PFSK-1 (cell line): ENCODE results near the gene CDK12.

Experiments
- FOXP2 ChIP-seq: optimal IDR thresholded peaks from 2 replicates; pipeline ENCODE3; 2011; ENCODE audit warnings: borderline replicate concordance, control low read depth, inconsistent platforms; ENCODE audit not compliant: insufficient read depth; ENCODE audit errors: extremely low read length, extremely low read depth
- POLR2AphosphoS5 ChIP-seq: IDR thresholded peaks from 2 replicates; pipeline ENCODE4 v1.6.1; 2012; ENCODE audit warnings: low read depth, mild to moderate bottlenecking, control low read depth, low read length, moderate library complexity
- SIN3A ChIP-seq: IDR thresholded peaks from 2 replicates; pipeline ENCODE4 v1.6.1; 2012; ENCODE audit warnings: mild to moderate bottlenecking, low read length, moderate library complexity, borderline replicate concordance; ENCODE audit not compliant: insufficient read depth
- TAF1 ChIP-seq: IDR thresholded peaks from 2 replicates; pipeline ENCODE4 v1.6.1; 2012; ENCODE audit warnings: low read length, control low read depth, borderline replicate concordance; ENCODE audit not compliant: insufficient read depth
- TF ChIP-seq, protein P1 (sequence below), 2 experiments: IDR thresholded peaks; 2 replicates each; pipeline versions ENCODE4 v1.6.1 to v1.8.0; 2011 to 2012; ENCODE audit warnings: low read depth in 2 of 2, low read length in 2 of 2, control low read depth in 1 of 2, inconsistent platforms in 1 of 2, mild to moderate bottlenecking in 1 of 2, moderate library complexity in 1 of 2; ENCODE audit not compliant: insufficient read depth in 1 of 2

The CDK12 gene

DNA sequence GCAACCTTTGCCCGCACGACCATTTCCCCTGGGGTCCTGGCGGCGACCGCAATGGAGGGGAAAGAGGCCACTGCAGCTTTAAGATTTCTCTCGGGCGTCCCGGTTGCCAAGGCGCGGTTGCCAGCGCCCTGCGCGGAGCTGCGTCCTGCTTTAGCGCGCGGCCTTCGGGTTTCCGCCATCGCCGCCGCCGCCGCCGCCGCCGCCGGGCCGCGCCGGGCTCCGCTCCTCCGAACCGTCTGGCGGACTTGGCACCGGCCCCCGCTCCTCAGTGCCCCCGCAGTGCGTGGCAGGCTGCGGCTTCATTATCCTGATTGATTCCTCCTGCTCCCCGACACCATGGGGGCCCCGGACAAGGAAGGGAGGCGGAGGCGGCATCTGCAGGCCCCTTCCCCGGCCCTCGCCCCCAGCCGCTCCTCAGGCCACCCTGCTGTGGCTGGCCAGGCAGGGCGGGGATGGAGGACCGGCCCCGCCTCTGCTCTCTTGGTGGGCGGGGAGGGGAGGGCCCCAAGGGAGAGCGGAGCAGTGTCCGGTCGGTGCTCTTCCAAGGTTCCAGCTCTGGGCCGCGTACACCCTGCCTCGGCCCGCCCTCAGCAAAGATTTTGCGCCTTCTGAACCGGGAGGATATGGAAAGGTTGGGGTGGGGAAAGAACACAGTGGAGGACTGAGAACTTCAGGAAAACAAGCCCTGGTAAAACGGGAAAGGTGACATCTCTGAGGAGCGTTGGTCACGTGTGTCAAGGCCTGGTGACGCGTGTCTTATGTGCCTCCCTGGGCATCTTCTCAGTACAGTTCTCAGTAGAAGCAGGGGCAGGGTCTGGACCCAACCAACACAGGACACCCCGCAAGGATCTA is 112.4 kb downstream of the CDK12 start:
- TF ChIP-seq FOXP2 (peak; percentile 37), POLR2AphosphoS5 (no peak)

- TF ChIP-seq FOXP2 (no peak), POLR2AphosphoS5 (no peak), TAF1 (no peak), SIN3A (no peak)
- TF ChIP-seq, protein P1, sequence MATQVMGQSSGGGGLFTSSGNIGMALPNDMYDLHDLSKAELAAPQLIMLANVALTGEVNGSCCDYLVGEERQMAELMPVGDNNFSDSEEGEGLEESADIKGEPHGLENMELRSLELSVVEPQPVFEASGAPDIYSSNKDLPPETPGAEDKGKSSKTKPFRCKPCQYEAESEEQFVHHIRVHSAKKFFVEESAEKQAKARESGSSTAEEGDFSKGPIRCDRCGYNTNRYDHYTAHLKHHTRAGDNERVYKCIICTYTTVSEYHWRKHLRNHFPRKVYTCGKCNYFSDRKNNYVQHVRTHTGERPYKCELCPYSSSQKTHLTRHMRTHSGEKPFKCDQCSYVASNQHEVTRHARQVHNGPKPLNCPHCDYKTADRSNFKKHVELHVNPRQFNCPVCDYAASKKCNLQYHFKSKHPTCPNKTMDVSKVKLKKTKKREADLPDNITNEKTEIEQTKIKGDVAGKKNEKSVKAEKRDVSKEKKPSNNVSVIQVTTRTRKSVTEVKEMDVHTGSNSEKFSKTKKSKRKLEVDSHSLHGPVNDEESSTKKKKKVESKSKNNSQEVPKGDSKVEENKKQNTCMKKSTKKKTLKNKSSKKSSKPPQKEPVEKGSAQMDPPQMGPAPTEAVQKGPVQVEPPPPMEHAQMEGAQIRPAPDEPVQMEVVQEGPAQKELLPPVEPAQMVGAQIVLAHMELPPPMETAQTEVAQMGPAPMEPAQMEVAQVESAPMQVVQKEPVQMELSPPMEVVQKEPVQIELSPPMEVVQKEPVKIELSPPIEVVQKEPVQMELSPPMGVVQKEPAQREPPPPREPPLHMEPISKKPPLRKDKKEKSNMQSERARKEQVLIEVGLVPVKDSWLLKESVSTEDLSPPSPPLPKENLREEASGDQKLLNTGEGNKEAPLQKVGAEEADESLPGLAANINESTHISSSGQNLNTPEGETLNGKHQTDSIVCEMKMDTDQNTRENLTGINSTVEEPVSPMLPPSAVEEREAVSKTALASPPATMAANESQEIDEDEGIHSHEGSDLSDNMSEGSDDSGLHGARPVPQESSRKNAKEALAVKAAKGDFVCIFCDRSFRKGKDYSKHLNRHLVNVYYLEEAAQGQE (IDR thresholded peaks at IDR 0.05; ENCODE audit: insufficient read depth in 1 of 2, low read depth in 2 of 2, low read length in 2 of 2) = no peak
These were observed 114.9 kb downstream of the CDK12 start for GRCh38 chr17:39576187-39576586.

DNA sequence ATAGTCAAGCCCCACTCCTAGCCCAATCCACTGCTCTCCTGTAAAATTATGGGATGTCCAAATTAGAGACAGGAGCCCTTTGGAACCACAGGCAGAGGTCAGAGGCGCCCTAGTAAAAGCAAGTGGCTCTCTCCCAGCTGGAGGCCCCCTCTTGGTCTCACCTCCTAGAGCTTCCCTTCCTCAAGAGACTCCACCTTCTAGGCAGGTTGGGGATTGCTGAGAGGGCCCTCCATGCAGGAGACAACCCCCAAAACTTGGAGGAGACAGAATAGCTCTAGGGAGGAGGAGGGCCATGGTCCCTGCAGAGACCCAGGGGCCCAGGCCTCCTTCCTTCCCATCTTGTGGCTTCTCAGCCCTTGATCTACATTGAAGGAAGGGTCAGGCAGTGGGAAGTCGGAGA is 117.0 kb downstream of the CDK12 start:
- TF ChIP-seq POLR2AphosphoS5 = no peak

GRCh38 chr17:39579318-39580081 is 118.2 kb downstream of the CDK12 start:
- no peak for TF ChIP-seq SIN3A
- no peak for TF ChIP-seq FOXP2
- no peak for TF ChIP-seq POLR2AphosphoS5
- TF ChIP-seq TAF1 = no peak
- TF ChIP-seq, protein P1 (IDR thresholded peaks at IDR 0.05; ENCODE audit: insufficient read depth in 1 of 2, low read depth in 2 of 2, low read length in 2 of 2) = no peak

GRCh38 chr17:39580082-39580468 is 118.8 kb downstream of the CDK12 start:
- TF ChIP-seq SIN3A (no peak), FOXP2 (no peak), POLR2AphosphoS5 (no peak), TAF1 (no peak)
- TF ChIP-seq, protein P1 (IDR thresholded peaks at IDR 0.05; ENCODE audit: insufficient read depth in 1 of 2, low read depth in 2 of 2, low read length in 2 of 2) = no peak

DNA sequence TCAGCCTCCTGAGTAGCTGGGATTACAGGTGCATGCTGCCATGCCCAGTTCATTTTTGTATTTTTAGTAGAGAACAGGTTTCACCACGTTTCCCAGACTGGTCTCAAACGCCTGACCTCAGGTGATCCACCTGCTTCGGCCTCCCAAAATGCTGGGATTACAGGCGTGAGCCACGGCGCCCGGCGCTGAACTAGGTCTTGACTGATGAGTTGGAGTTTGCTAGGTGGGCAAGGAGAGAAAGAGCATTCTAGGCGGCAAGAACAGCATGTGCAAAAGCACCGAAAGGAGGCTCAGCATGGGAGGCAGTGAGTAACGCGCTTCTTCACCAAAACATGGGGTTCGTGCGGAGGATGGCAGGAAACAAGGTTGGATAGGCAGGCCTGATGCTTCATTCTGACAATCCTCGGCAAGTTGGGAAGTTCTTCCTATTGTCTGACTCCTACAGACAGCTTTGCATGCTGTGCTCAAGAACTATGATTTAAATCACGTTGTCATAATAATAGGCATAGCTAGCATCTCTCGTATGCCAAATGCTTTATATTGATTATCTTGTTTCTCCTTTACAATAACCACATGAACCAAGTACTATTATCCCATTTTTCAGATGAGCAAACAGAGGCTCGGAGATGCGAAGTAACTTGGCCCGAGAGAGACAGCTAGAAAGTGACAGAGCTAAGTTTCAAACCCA is 119.9 kb downstream of the CDK12 start:
- TF ChIP-seq TAF1 (no peak), FOXP2 (no peak)
